GM12878 (cell line): ENCODE data around the gene B3GALNT2. TPM values are rescaled to one million over a fixed set of nuclear protein-coding genes. Genes with fewer than 3 reads are reported as not detected.

Experiments used
- ATAC-seq: fragments of 200-7000 bp; cut with Tn5 transposase; 3 replicates; pipeline ENCODE4 v1.9.1; 2020; ENCODE audit warnings: mild to moderate bottlenecking, moderate library complexity
- BruUV-seq: library from RNA; stranded (reverse); fragments of 400-500 nt; replicated peaks from 2 replicates; lab custom pipeline; 2021; lab: Mats Ljungman, UMichigan
- CTCF ChIA-PET: fragments of 300-600 bp; sonication (Branson Sonifier 250); formaldehyde crosslinking; extraction: SDS; loops from one replicate; lab custom pipeline; 2021; ENCODE audit warnings: inconsistent platforms; lab: Yijun Ruan, JAX
- POLR2A ChIA-PET: fragments of 350-600 bp; formaldehyde crosslinking; extraction: SDS; loops from one replicate; lab custom pipeline; 2021; ENCODE audit warnings: inconsistent platforms; lab: Charles Lee
- RAD21 ChIA-PET: fragments of 300-600 bp; sonication (Branson Sonifier 250); formaldehyde crosslinking; loops from one replicate; lab custom pipeline; 2023; ENCODE audit warnings: antibody characterized with exemption; ENCODE audit not compliant: unreplicated experiment; lab: Charles Lee
- SMC1A ChIA-PET: fragments of 300-600 bp; sonication (Branson Sonifier 250); formaldehyde crosslinking; loops from one replicate; lab custom pipeline; 2023; ENCODE audit not compliant: unreplicated experiment, uncharacterized antibody; lab: Charles Lee
- DNase-seq: peaks from one replicate; pipeline ENCODE4 v3.0.0-alpha.2; 2011; ENCODE audit warnings: low read depth, low spot score
- FAIRE-seq: peaks from 3 replicates; lab custom pipeline; 2011; peaks lifted over from hg19 to GRCh38; lab: Jason Lieb, UNC
- H2AFZ ChIP-seq: 2 replicates; pipeline ENCODE4 v1.6.0; 2011; ENCODE audit warnings: low read depth, low read length, control low read depth; ENCODE audit not compliant: control insufficient read depth
- H3K27ac ChIP-seq: 2 replicates; pipeline ENCODE4 v1.5.1; 2011; ENCODE audit warnings: control low read depth; ENCODE audit not compliant: control insufficient read depth, insufficient read depth
- H3K27me3 ChIP-seq, 2 experiments: replicated peaks in 1 of 2; 2 replicates each; pipeline versions ENCODE4 v1.6.0 to v1.6.1; 2011; ENCODE audit warnings: low read length in 1 of 2; ENCODE audit not compliant: control insufficient read depth in 2 of 2, insufficient read depth in 2 of 2
- H3K36me3 ChIP-seq, 2 experiments: 2 replicates each; pipeline ENCODE4 v1.5.1; 2011; ENCODE audit warnings: low read length in 1 of 2; ENCODE audit not compliant: control insufficient read depth in 2 of 2, insufficient read depth in 2 of 2
- H3K4me1 ChIP-seq: 2 replicates; pipeline ENCODE4 v1.6.1; 2011; ENCODE audit warnings: mild to moderate bottlenecking, low read length, moderate library complexity, mixed read lengths; ENCODE audit not compliant: control insufficient read depth, insufficient read depth
- H3K4me2 ChIP-seq: 2 replicates; pipeline ENCODE4 v1.6.0; 2011; ENCODE audit warnings: control low read depth; ENCODE audit not compliant: control insufficient read depth, insufficient read depth
- H3K4me3 ChIP-seq: fragments of 200-600 bp; sonication (generic); 2 replicates; pipeline ENCODE4 v1.5.1; 2016
- H3K79me2 ChIP-seq: 2 replicates; pipeline ENCODE4 v1.6.0; 2011; ENCODE audit warnings: low read length; ENCODE audit not compliant: control insufficient read depth, insufficient read depth
- H3K9ac ChIP-seq: 2 replicates; pipeline ENCODE4 v1.8.0; 2011; ENCODE audit warnings: low read length, control low read depth, mixed read lengths; ENCODE audit not compliant: control insufficient read depth, insufficient read depth
- H3K9me3 ChIP-seq: replicated peaks from 3 replicates; pipeline ENCODE4 v1.5.1; 2011; ENCODE audit warnings: mild to moderate bottlenecking, low read length; ENCODE audit not compliant: control insufficient read depth, insufficient read depth
- H4K20me1 ChIP-seq: 2 replicates; pipeline ENCODE4 v1.6.0; 2011; ENCODE audit not compliant: control insufficient read depth, insufficient read depth
- CBX3 ChIP-seq: fragments of 200-600 bp; sonication (generic); IDR thresholded peaks from 2 replicates; pipeline ENCODE4 v1.6.1; 2016; ENCODE audit warnings: low read depth, borderline replicate concordance
- CHD1 ChIP-seq: IDR thresholded peaks from 2 replicates; pipeline ENCODE4 v1.6.1; 2012; ENCODE audit warnings: low read depth, low read length, improper control_type of control experiment
- DPF2 ChIP-seq: fragments of 450-650 bp; IDR thresholded peaks from 2 replicates; pipeline ENCODE4 v1.6.1; 2017; ENCODE audit warnings: mild to moderate bottlenecking
- ETV6 ChIP-seq, 2 experiments: fragments of 450-650 bp in 1 of 2; IDR thresholded peaks in 1 of 2; conservative IDR thresholded peaks in 1 of 2; 2 replicates each; pipeline ENCODE4 v1.6.1; 2014; ENCODE audit warnings: antibody characterized with exemption in 1 of 2, borderline replicate concordance in 1 of 2, low read depth in 1 of 2, mild to moderate bottlenecking in 1 of 2, moderate library complexity in 1 of 2
- GABPA ChIP-seq: IDR thresholded peaks from 2 replicates; pipeline ENCODE4 v1.6.1; 2014; ENCODE audit warnings: antibody characterized with exemption, low read depth, mild to moderate bottlenecking, inconsistent platforms
- KLF5 ChIP-seq: fragments of 450-650 bp; IDR thresholded peaks from 2 replicates; pipeline ENCODE4 v1.6.1; 2014; ENCODE audit warnings: mild to moderate bottlenecking; ENCODE audit not compliant: partially characterized antibody
- PAX8 ChIP-seq: fragments of 450-650 bp; IDR thresholded peaks from 2 replicates; pipeline ENCODE4 v1.6.1; 2017; ENCODE audit warnings: mild to moderate bottlenecking, moderate library complexity
- RAD21 ChIP-seq: IDR thresholded peaks from 2 replicates; pipeline ENCODE4 v1.6.1; 2011; ENCODE audit warnings: mild to moderate bottlenecking, low read depth, low read length, moderate library complexity; ENCODE audit not compliant: insufficient read depth
- SPI1 ChIP-seq: IDR thresholded peaks from 2 replicates; pipeline ENCODE4 v1.6.1; 2011; ENCODE audit warnings: low read depth, mild to moderate bottlenecking, low read length, moderate library complexity, borderline replicate concordance; ENCODE audit not compliant: insufficient read depth
- STAT3 ChIP-seq: IDR thresholded peaks from 2 replicates; pipeline ENCODE4 v1.6.1; 2011; ENCODE audit warnings: low read depth, low read length, improper control_type of control experiment
- USF1 ChIP-seq: IDR thresholded peaks from 2 replicates; pipeline ENCODE4 v1.6.1; 2011; ENCODE audit warnings: borderline replicate concordance, low read depth, mild to moderate bottlenecking, moderate library complexity, mixed read lengths, low read length; ENCODE audit not compliant: insufficient read depth; ENCODE audit errors: extremely low read length
- WGBS: methylation state at CpG from one replicate; pipeline ENCODE4 v1.1.6; 2016; ENCODE audit warnings: low lambda C conversion rate; ENCODE audit not compliant: insufficient replicate concordance, insufficient coverage; ENCODE audit errors: missing lambda C conversion rate; 5-methylcytosine and 5-hydroxymethylcytosine counted together
- in situ Hi-C: fragments of 300-500 bp; cut with MboI; formaldehyde crosslinking; loops from 9 replicates; pipeline ENCODE4 v1.14.3; 2018; ENCODE audit warnings: mixed read lengths
- intact Hi-C: fragments of 100-400 bp; cut with micrococcal nuclease; formaldehyde crosslinking; loops from one replicate; pipeline ENCODE4 v1.14.2; 2022; ENCODE audit not compliant: unreplicated experiment
- polyA plus RNA-seq, 11 experiments: library from polyadenylated mRNA; depleted of rRNA in 4 of 11; unstranded in 6 of 11; stranded (reverse) in 5 of 11; fragments of >200 nt; fragmentation: Nextera tagmentation in 4 of 11; fragmentation: Illumina TruSeq in 1 of 11; extraction: Ambion mirVana in 4 of 11; extraction: Trizol in 1 of 11; gene quantifications; 1 replicate in 1 of 11; 2 replicates in 10 of 11; pipeline versions ENCODE4 v1.2.1 to v1.2.3, GENCODE V29; 2011 to 2016; ENCODE audit warnings: inconsistent platforms in 2 of 11, missing spikeins in 2 of 11, low read depth in 1 of 11
- total RNA-seq, 4 experiments: library from RNA; depleted of rRNA in 3 of 4; stranded (reverse); fragments of >200 nt in 3 of 4; fragmentation: Illumina TruSeq in 1 of 4; extraction: Trizol in 1 of 4; gene quantifications; 2 replicates each; pipeline versions ENCODE4 v1.2.1 to v1.2.3, GENCODE V29; 2013 to 2021

Gene B3GALNT2
- total and polyA plus RNA-seq, 10 of the 15 experiments (the other 5 are each of a cell fraction or from before 2014, with no cell fraction given) = 0.77 to 19.7 (median 12.7) TPM

GRCh38 chr1:235426680-235427079 lies 77.6 kb downstream of the B3GALNT2 start:
- Histone ChIP-seq H3K79me2 (no peaks in the 10 kb centered on the region), H3K4me2 (no peak overlapping the region), H3K27ac (no peak overlapping the region), H2AFZ (no peak overlapping the region), H3K9ac (no peak overlapping the region), H4K20me1 (no peaks in the 10 kb centered on the region), H3K36me3 (no peaks in the 10 kb centered on the region; a peak in 1 of 4 replicates), H3K4me3 (no peak overlapping the region), H3K4me1 (peaks cover 10% of the 10 kb centered on the region), H3K9me3 (no peaks in the 10 kb centered on the region), H3K27me3 (no peaks in the 10 kb centered on the region)
- BruUV-seq = no TSS peak
- no peak for TF ChIP-seq DPF2
- TF ChIP-seq SPI1 = no peak
- no peak for TF ChIP-seq KLF5
- RAD21 ChIA-PET = interaction anchor here (1.4 kb wide), 1 partner anchor 10 kb away, joined by 4 read pairs; no protein-coding TSS in a partner anchor
- CTCF ChIA-PET = interaction anchor here (1.3 to 3.0 kb wide), 2 partner anchors 10 to 229 kb away, joined by 3 to 17 read pairs; no protein-coding TSS in a partner anchor
- in situ Hi-C loops = no loop called here
- ATAC-seq (no peak), FAIRE-seq (no peak), DNase-seq (no peak)
- intact Hi-C loops = no loop called here
- POLR2A ChIA-PET = no interaction called here
- SMC1A ChIA-PET = interaction anchor here (0.6 to 0.7 kb wide), 2 partner anchors 22 to 229 kb away, joined by 3 to 4 read pairs; no protein-coding TSS in a partner anchor
- WGBS = 95% methylated on average over 13 of the region's 13 CpGs

- intact Hi-C loops = no loop called here
- no peak for FAIRE-seq
These were observed 78.1 kb downstream of the B3GALNT2 start for GRCh38 chr1:235426143-235426542.

More at GRCh38 chr1:235426143-235426542, 78.1 kb downstream of the B3GALNT2 start:
- no TSS peak for BruUV-seq
- Histone ChIP-seq H3K4me3 (no peak overlapping the region), H3K4me1 (peaks cover 10% of the 10 kb centered on the region), H3K27ac (no peak overlapping the region), H3K9me3 (no peaks in the 10 kb centered on the region), H3K9ac (no peak overlapping the region), H3K27me3 (no peaks in the 10 kb centered on the region), H3K4me2 (no peak overlapping the region), H4K20me1 (no peaks in the 10 kb centered on the region), H3K79me2 (no peaks in the 10 kb centered on the region), H3K36me3 (no peaks in the 10 kb centered on the region; a peak in 1 of 4 replicates), H2AFZ (no peak overlapping the region)
- ChIA-PET SMC1A (no interaction called here), CTCF (interaction anchor here (3.0 kb wide), 1 partner anchor 10 kb away, joined by 17 read pairs; no protein-coding TSS in a partner anchor), RAD21 (no interaction called here), POLR2A (no interaction called here)
- ATAC-seq (no peak), DNase-seq (no peak)
- no peak for TF ChIP-seq ETV6 (conservative IDR thresholded peaks at IDR 0.05 in 1 of 2, IDR thresholded peaks at IDR 0.05 in 1 of 2; ENCODE audit: borderline replicate concordance in 1 of 2, low read depth in 1 of 2)
- TF ChIP-seq CBX3 = no peak
- no peak for TF ChIP-seq GABPA
- no peak for TF ChIP-seq RAD21
- no peak for TF ChIP-seq USF1
- no peak for TF ChIP-seq CHD1
- no peak for TF ChIP-seq STAT3
- TF ChIP-seq PAX8 = no peak
- WGBS = 97% methylated on average over 4 of the region's 4 CpGs
- in situ Hi-C loops = no loop called here
